ENCODE measurements around the gene SND1.

DNA sequence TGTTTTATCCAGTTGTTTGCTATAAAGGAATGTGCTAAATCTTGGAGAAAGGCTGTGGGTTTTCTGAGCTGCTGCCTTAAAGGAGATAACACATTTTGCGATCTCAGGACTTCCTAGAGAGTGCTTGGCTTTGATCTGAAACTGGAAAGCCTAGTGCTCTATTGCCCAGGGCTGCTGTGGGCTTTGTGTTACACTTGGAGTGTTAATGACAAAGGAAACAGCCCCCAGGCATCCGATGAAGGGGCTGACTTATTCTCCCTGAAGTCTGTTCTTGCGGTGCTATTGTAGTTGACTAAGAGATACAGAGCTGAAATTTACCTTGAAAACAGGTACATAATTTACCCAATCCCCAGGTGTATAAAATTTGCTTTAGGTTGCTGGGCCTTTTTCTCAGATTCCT lies 74.5 kb downstream of the SND1 start:
- no peak for TF ChIP-seq EZH2 (IDR thresholded peaks at IDR 0.05; ENCODE audit: borderline replicate concordance, control insufficient read depth, low read depth, low read length)
- TF ChIP-seq CTCF (IDR thresholded peaks at IDR 0.05 in 2 of 3, conservative IDR thresholded peaks at IDR 0.05 in 1 of 3; ENCODE audit: control insufficient read depth in 2 of 3, extremely low read depth in 1 of 3, insufficient read depth in 1 of 3, low read depth in 3 of 3, low read length in 3 of 3), result no peak
- no peak for TF ChIP-seq RAD21 (IDR thresholded peaks at IDR 0.05; ENCODE audit: insufficient read depth, low read depth, low read length)
- no peak for TF ChIP-seq SUZ12 (IDR thresholded peaks at IDR 0.05; ENCODE audit: unreplicated experiment)
- no peak for TF ChIP-seq MTA3 (IDR thresholded peaks at IDR 0.05; ENCODE audit: borderline replicate concordance, low read length)
- TF ChIP-seq SPI1 (IDR thresholded peaks at IDR 0.05; ENCODE audit: borderline replicate concordance, insufficient read depth, low read depth, low read length), result no peak
- TF ChIP-seq BMI1 (IDR thresholded peaks at IDR 0.05; ENCODE audit: borderline replicate concordance), result no peak

Measured in GM12878 (cell line).